Measurements from ENCODE around the gene ZNF365.

DNA sequence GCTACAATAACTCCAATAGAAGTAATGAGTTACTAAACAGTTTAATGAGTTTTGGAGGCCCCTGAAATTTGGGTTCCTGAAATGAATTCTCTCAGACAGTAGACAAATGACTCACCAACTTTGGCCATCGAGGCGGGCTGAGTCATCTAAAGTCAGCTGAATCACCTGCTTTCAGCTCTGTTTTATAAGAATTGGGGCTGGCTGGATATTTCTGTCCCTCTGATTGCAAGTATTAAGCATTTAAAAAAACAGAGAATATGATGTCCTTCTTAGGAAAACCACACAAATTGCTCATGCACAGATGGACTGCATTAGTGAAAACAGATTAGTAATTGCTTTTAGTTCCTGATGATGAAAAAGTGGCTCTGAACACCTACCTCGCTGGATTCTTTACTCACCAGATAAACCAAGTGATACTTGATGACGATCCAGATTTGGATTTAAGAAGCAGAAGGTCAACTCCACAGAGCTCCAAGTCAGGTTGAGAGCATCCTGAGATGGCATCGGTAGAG is 59.1 kb downstream of the ZNF365 start:
- TF ChIP-seq TEAD4 (CRISPR knock-in tag; IDR thresholded peaks at IDR 0.05) (no peak), CREB1 (CRISPR knock-in tag; IDR thresholded peaks at IDR 0.05) (no peak), FOXP1 (CRISPR knock-in tag; IDR thresholded peaks at IDR 0.05; ENCODE audit: borderline replicate concordance) (no peak)
- TF ChIP-seq, protein P1, sequence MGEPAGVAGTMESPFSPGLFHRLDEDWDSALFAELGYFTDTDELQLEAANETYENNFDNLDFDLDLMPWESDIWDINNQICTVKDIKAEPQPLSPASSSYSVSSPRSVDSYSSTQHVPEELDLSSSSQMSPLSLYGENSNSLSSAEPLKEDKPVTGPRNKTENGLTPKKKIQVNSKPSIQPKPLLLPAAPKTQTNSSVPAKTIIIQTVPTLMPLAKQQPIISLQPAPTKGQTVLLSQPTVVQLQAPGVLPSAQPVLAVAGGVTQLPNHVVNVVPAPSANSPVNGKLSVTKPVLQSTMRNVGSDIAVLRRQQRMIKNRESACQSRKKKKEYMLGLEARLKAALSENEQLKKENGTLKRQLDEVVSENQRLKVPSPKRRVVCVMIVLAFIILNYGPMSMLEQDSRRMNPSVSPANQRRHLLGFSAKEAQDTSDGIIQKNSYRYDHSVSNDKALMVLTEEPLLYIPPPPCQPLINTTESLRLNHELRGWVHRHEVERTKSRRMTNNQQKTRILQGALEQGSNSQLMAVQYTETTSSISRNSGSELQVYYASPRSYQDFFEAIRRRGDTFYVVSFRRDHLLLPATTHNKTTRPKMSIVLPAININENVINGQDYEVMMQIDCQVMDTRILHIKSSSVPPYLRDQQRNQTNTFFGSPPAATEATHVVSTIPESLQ (CRISPR knock-in tag; IDR thresholded peaks at IDR 0.05): no peak

Measured in WTC11 (cell line).